HL-60 (cell line): ENCODE data around the gene LIPF.

ENCODE experiments used
- CTCF ChIP-seq: IDR thresholded peaks from one replicate; pipeline ENCODE4 v1.5.1; 2011; ENCODE audit warnings: low read length, control low read depth, inconsistent platforms; ENCODE audit not compliant: insufficient read depth
- GABPA ChIP-seq: IDR thresholded peaks from 2 replicates; pipeline ENCODE4 v1.6.1; 2012; ENCODE audit warnings: low read depth
- REST ChIP-seq: IDR thresholded peaks from 2 replicates; pipeline ENCODE4 v1.6.1; 2012; ENCODE audit warnings: low read depth; ENCODE audit not compliant: insufficient replicate concordance

GRCh38 chr10:88705958-88706357 is 41.7 kb downstream of the LIPF start, which contains the start of gene LIPK:
- TF ChIP-seq CTCF (no peak), REST (no peak), GABPA (no peak)
